ENCODE data around the gene LYPLAL1. TPM values are rescaled to one million over a fixed set of nuclear protein-coding genes. Genes with fewer than 3 reads are reported as not detected.
A peak's percentile ranks its signal among the peaks of the same experiment; 100 is the strongest.

The LYPLAL1 gene
- total and polyA plus RNA-seq, 4 donors, result 11.9 to 49.6 (median 32.8) TPM

GRCh38 chr1:219202567-219202966 is 28.9 kb downstream of the LYPLAL1 start:
- ATAC-seq (ENCODE audit: insufficient read depth, low FRiP score) (no peak), DNase-seq (no peak)
- H3K27me3 ChIP-seq (ENCODE audit: control insufficient read depth in 3 of 3, insufficient read depth in 3 of 3, low read length in 2 of 3), result no peaks in the 10 kb centered on the region
- no peaks in the 10 kb centered on the region for H3K9me3 ChIP-seq (ENCODE audit: control insufficient read depth in 4 of 4, insufficient read depth in 3 of 4, low read length in 3 of 4)
- no peak overlapping the region for H3K27ac ChIP-seq (ENCODE audit: low read depth in 1 of 2, low read length in 1 of 2)
- WGBS, 2 donors, result 79 to 85% methylated on average over 2 of the region's 2 CpGs
- H3K4me3 ChIP-seq, result no peak overlapping the region
- H3K4me1 ChIP-seq (ENCODE audit: control insufficient read depth in 5 of 5, insufficient read depth in 5 of 5, low read length in 5 of 5), result peaks cover 0 to 11% (median 0%) of the 10 kb centered on the region in 5 donors
- TF ChIP-seq CTCF (IDR thresholded peaks at IDR 0.05; ENCODE audit: control extremely low read depth, extremely low read depth), result no peak
- H3K9ac ChIP-seq (ENCODE audit: insufficient read depth in 1 of 2, low read length in 2 of 2), result no peak overlapping the region
- peaks cover 3 to 7% (median 4%) of the 10 kb centered on the region in 4 donors for H3K36me3 ChIP-seq (ENCODE audit: control insufficient read depth in 4 of 4, insufficient read depth in 4 of 4, low read length in 4 of 4)

- Histone ChIP-seq H3K27ac (ENCODE audit: low read depth in 1 of 2, low read length in 1 of 2) (no peak overlapping the region), H3K9ac (ENCODE audit: insufficient read depth in 1 of 2, low read length in 2 of 2) (no peak overlapping the region), H3K4me3 (no peak overlapping the region), H3K27me3 (ENCODE audit: control insufficient read depth in 3 of 3, insufficient read depth in 3 of 3, low read length in 2 of 3) (no peaks in the 10 kb centered on the region), H3K9me3 (ENCODE audit: control insufficient read depth in 4 of 4, insufficient read depth in 3 of 4, low read length in 3 of 4) (no peaks in the 10 kb centered on the region), H3K4me1 (ENCODE audit: control insufficient read depth in 5 of 5, insufficient read depth in 5 of 5, low read length in 5 of 5) (peaks cover 0 to 19% (median 0%) of the 10 kb centered on the region in 5 donors), H3K36me3 (ENCODE audit: control insufficient read depth in 4 of 4, insufficient read depth in 4 of 4, low read length in 4 of 4) (peaks cover 0 to 2% (median 1%) of the 10 kb centered on the region in 4 donors)
- no peak for TF ChIP-seq CTCF (IDR thresholded peaks at IDR 0.05; ENCODE audit: control extremely low read depth, extremely low read depth)
- 96 to 97% methylated on average over 2 of the region's 2 CpGs for WGBS, 2 donors
- ATAC-seq (ENCODE audit: insufficient read depth, low FRiP score) (no peak), DNase-seq (no peak)
These were observed 32.7 kb downstream of the LYPLAL1 start for GRCh38 chr1:219206350-219206749.

- TF ChIP-seq CTCF (IDR thresholded peaks at IDR 0.05; ENCODE audit: control extremely low read depth, extremely low read depth), result no peak
- Histone ChIP-seq H3K27ac (ENCODE audit: low read depth in 1 of 2, low read length in 1 of 2) (no peak overlapping the region), H3K4me3 (no peak overlapping the region), H3K9ac (ENCODE audit: insufficient read depth in 1 of 2, low read length in 2 of 2) (no peak overlapping the region), H3K9me3 (ENCODE audit: control insufficient read depth in 4 of 4, insufficient read depth in 3 of 4, low read length in 3 of 4) (no peaks in the 10 kb centered on the region), H3K4me1 (ENCODE audit: control insufficient read depth in 5 of 5, insufficient read depth in 5 of 5, low read length in 5 of 5) (peaks cover 0 to 13% (median 0%) of the 10 kb centered on the region in 5 donors), H3K27me3 (ENCODE audit: control insufficient read depth in 3 of 3, insufficient read depth in 3 of 3, low read length in 2 of 3) (no peaks in the 10 kb centered on the region), H3K36me3 (ENCODE audit: control insufficient read depth in 4 of 4, insufficient read depth in 4 of 4, low read length in 4 of 4) (peaks cover 0 to 4% (median 2%) of the 10 kb centered on the region in 4 donors)
- ATAC-seq (ENCODE audit: insufficient read depth, low FRiP score) (no peak), DNase-seq (peak in 2 of 3 donors; percentile 26 to 59)
- 92% methylated on average over 2 of the region's 2 CpGs for WGBS, 2 donors
These were observed 35.9 kb downstream of the LYPLAL1 start for GRCh38 chr1:219209578-219209977.

GRCh38 chr1:219210067-219210466 is 36.4 kb downstream of the LYPLAL1 start:
- no peak overlapping the region for H3K4me3 ChIP-seq
- 85 to 90% methylated on average over 5 of the region's 5 CpGs for WGBS, 2 donors
- peaks cover 0 to 4% (median 2%) of the 10 kb centered on the region in 4 donors for H3K36me3 ChIP-seq (ENCODE audit: control insufficient read depth in 4 of 4, insufficient read depth in 4 of 4, low read length in 4 of 4)
- peaks cover 0 to 13% (median 0%) of the 10 kb centered on the region in 5 donors for H3K4me1 ChIP-seq (ENCODE audit: control insufficient read depth in 5 of 5, insufficient read depth in 5 of 5, low read length in 5 of 5)
- no peak overlapping the region for H3K27ac ChIP-seq (ENCODE audit: low read depth in 1 of 2, low read length in 1 of 2)
- H3K9me3 ChIP-seq (ENCODE audit: control insufficient read depth in 4 of 4, insufficient read depth in 3 of 4, low read length in 3 of 4), result no peaks in the 10 kb centered on the region
- TF ChIP-seq CTCF (IDR thresholded peaks at IDR 0.05; ENCODE audit: control extremely low read depth, extremely low read depth), result no peak
- DNase-seq (no peak), ATAC-seq (ENCODE audit: insufficient read depth, low FRiP score) (no peak)
- H3K9ac ChIP-seq (ENCODE audit: insufficient read depth in 1 of 2, low read length in 2 of 2), result no peak overlapping the region
- H3K27me3 ChIP-seq (ENCODE audit: control insufficient read depth in 3 of 3, insufficient read depth in 3 of 3, low read length in 2 of 3), result no peaks in the 10 kb centered on the region
